Activated CD8-positive, alpha-beta T cell treated with anti-CD3 and anti-CD28 coated beads, Interleukin-2, amount 10 ng/mL, durations not matched to agents 7 days and 5 days (primary cell): ENCODE data around the gene PMAIP1. TPM values are rescaled to one million over a fixed set of nuclear protein-coding genes. Genes with fewer than 3 reads are reported as not detected.
"Not testable (repeated sequence)": the region's sequence is repeated elsewhere in the genome, so short reads cannot be mapped to it uniquely, and the experiment has no call there.

Source experiments
- ATAC-seq: fragments of 150-1000 bp; cut with Tn5 transposase; one replicate; pipeline ENCODE4 v1.10.0; 2021; ENCODE audit warnings: moderate library complexity
- CTCF ChIA-PET: fragments of 350-600 bp; sonication (Branson Sonifier 250); formaldehyde crosslinking; loops from one replicate; lab custom pipeline; 2021; ENCODE audit warnings: antibody characterized with exemption; lab: Charles Lee
- POLR2A ChIA-PET: fragments of 350-600 bp; sonication (Branson Sonifier 250); formaldehyde crosslinking; loops from one replicate; lab custom pipeline; 2021; ENCODE audit warnings: antibody characterized with exemption; lab: Charles Lee
- DNase-seq: peaks from one replicate; pipeline ENCODE4 v3.0.0-alpha.2; 2020
- H3K27ac Mint-ChIP-seq: one replicate; pipeline ENCODE4 v1.8.0; 2021; ENCODE audit warnings: mild to moderate bottlenecking, mixed read lengths
- H3K27me3 Mint-ChIP-seq: one replicate; pipeline ENCODE4 v1.8.0; 2021; ENCODE audit warnings: low read depth, mixed read lengths
- H3K36me3 Mint-ChIP-seq: one replicate; pipeline ENCODE4 v1.8.0; 2021; ENCODE audit warnings: low read depth, mixed read lengths
- H3K4me1 Mint-ChIP-seq: one replicate; pipeline ENCODE4 v1.8.0; 2021; ENCODE audit warnings: low read depth, mixed read lengths
- H3K4me3 Mint-ChIP-seq: one replicate; pipeline ENCODE4 v1.8.0; 2021; ENCODE audit warnings: mild to moderate bottlenecking, mixed read lengths
- H3K9me3 Mint-ChIP-seq: one replicate; pipeline ENCODE4 v1.8.0; 2022; ENCODE audit warnings: mixed read lengths; ENCODE audit not compliant: insufficient read depth
- total RNA-seq, 2 experiments: library from RNA; stranded (reverse); gene quantifications; one replicate each; pipeline ENCODE4 v1.2.3, GENCODE V29; 2021

Gene PMAIP1
- total RNA-seq = 10 to 100 TPM; 26.4 to 30.5 TPM

- Mint-ChIP-seq H3K4me1 (peaks cover 38% of the 10 kb centered on the region), H3K36me3 (peaks cover 38% of the 10 kb centered on the region)
- CTCF ChIA-PET = interaction anchor here (1.1 to 2.7 kb wide), 7 partner anchors 9 to 88 kb away, joined by 3 to 17 read pairs (median 5); no protein-coding TSS in a partner anchor
These were observed at the start of gene PMAIP1 for GRCh38 chr18:59899298-59900221. PMAIP1 (plus strand) TSS chr18:59899996; CDS start chr18:59900178, 182 bp downstream.

GRCh38 chr18:59851784-59852399 lies 47.9 kb upstream of the PMAIP1 start:
- ATAC-seq = no peak
- no peaks in the 10 kb centered on the region for H3K9me3 Mint-ChIP-seq
- no peaks in the 10 kb centered on the region for H3K27me3 Mint-ChIP-seq
- H3K36me3 Mint-ChIP-seq = no peaks in the 10 kb centered on the region
- H3K4me3 Mint-ChIP-seq = no peak overlapping the region
- ChIA-PET CTCF (no interaction called here), POLR2A (no interaction called here)
- no peak for DNase-seq
- H3K4me1 Mint-ChIP-seq = peaks cover 9% of the 10 kb centered on the region
- H3K27ac Mint-ChIP-seq = no peak overlapping the region

More at GRCh38 chr18:59899298-59900221, at the start of gene PMAIP1:
- POLR2A ChIA-PET = interaction anchor here (0.5 to 2.7 kb wide), 17 partner anchors 9 to 760 kb away, joined by 3 to 26 read pairs (median 6); no protein-coding TSS in a partner anchor
- ATAC-seq (peak; percentile 82), DNase-seq (peak; percentile 89)
- Mint-ChIP-seq H3K27ac (peak within 1 kb of the TSS; percentile 96), H3K9me3 (no peaks in the 10 kb centered on the region), H3K4me3 (peak within 1 kb of the TSS; percentile 95), H3K27me3 (no peaks in the 10 kb centered on the region)

GRCh38 chr18:59852548-59852947 lies 47.2 kb upstream of the PMAIP1 start:
- H3K27ac Mint-ChIP-seq = no peak overlapping the region
- H3K9me3 Mint-ChIP-seq = no peaks in the 10 kb centered on the region
- H3K4me3 Mint-ChIP-seq = no peak overlapping the region
- DNase-seq (no peak), ATAC-seq (no peak)
- ChIA-PET POLR2A (interaction anchor here (0.6 kb wide), 1 partner anchor 24 kb away, joined by 3 read pairs; no protein-coding TSS in a partner anchor), CTCF (interaction anchor here (1.6 kb wide), 1 partner anchor 15 kb away, joined by 4 read pairs; no protein-coding TSS in a partner anchor)
- peaks cover 6% of the 10 kb centered on the region for H3K4me1 Mint-ChIP-seq
- H3K27me3 Mint-ChIP-seq = no peaks in the 10 kb centered on the region
- H3K36me3 Mint-ChIP-seq = no peaks in the 10 kb centered on the region

GRCh38 chr18:59853380-59853779 lies 46.4 kb upstream of the PMAIP1 start:
- Mint-ChIP-seq H3K27me3 (no peaks in the 10 kb centered on the region), H3K36me3 (no peaks in the 10 kb centered on the region), H3K27ac (no peak overlapping the region), H3K4me1 (peaks cover 5% of the 10 kb centered on the region), H3K9me3 (no peaks in the 10 kb centered on the region), H3K4me3 (no peak overlapping the region)
- no peak for ATAC-seq
- ChIA-PET POLR2A (interaction anchor here (0.6 kb wide), 1 partner anchor 24 kb away, joined by 3 read pairs; no protein-coding TSS in a partner anchor), CTCF (interaction anchor here (1.6 kb wide), 1 partner anchor 16 kb away, joined by 4 read pairs; no protein-coding TSS in a partner anchor)
- no peak for DNase-seq

GRCh38 chr18:59853988-59854387 lies 45.8 kb upstream of the PMAIP1 start:
- DNase-seq, ATAC-seq, H3K9me3 Mint-ChIP-seq, H3K36me3 Mint-ChIP-seq, H3K27me3 Mint-ChIP-seq, POLR2A ChIA-PET, H3K27ac Mint-ChIP-seq, H3K4me3 Mint-ChIP-seq, H3K4me1 Mint-ChIP-seq: not testable (repeated sequence)
- CTCF ChIA-PET = interaction anchor here (1.6 kb wide), 1 partner anchor 16 kb away, joined by 4 read pairs; no protein-coding TSS in a partner anchor

- H3K27ac Mint-ChIP-seq = no peak overlapping the region
- CTCF ChIA-PET = interaction anchor here (1.6 kb wide), 1 partner anchor 23 kb away, joined by 3 read pairs; no protein-coding TSS in a partner anchor
- no peak for ATAC-seq
These were observed 38.8 kb upstream of the PMAIP1 start for GRCh38 chr18:59861009-59861408.

GRCh38 chr18:59861963-59862819 lies 37.6 kb upstream of the PMAIP1 start:
- Mint-ChIP-seq H3K27me3 (peaks cover 2% of the 10 kb centered on the region), H3K27ac (no peak overlapping the region), H3K36me3 (no peaks in the 10 kb centered on the region), H3K4me3 (no peak overlapping the region), H3K4me1 (no peaks in the 10 kb centered on the region), H3K9me3 (no peaks in the 10 kb centered on the region)
- ATAC-seq (no peak), DNase-seq (no peak)
- POLR2A ChIA-PET = no interaction called here
- CTCF ChIA-PET = no interaction called here

More at GRCh38 chr18:59861009-59861408, 38.8 kb upstream of the PMAIP1 start:
- DNase-seq = no peak
- Mint-ChIP-seq H3K4me1 (no peaks in the 10 kb centered on the region), H3K27me3 (no peaks in the 10 kb centered on the region), H3K4me3 (no peak overlapping the region), H3K36me3 (no peaks in the 10 kb centered on the region), H3K9me3 (no peaks in the 10 kb centered on the region)
- POLR2A ChIA-PET = no interaction called here

- Mint-ChIP-seq H3K4me3 (no peak overlapping the region), H3K9me3 (no peaks in the 10 kb centered on the region), H3K4me1 (no peaks in the 10 kb centered on the region), H3K27ac (no peak overlapping the region), H3K27me3 (peaks cover 6% of the 10 kb centered on the region), H3K36me3 (no peaks in the 10 kb centered on the region)
- ATAC-seq = no peak
- CTCF ChIA-PET = no interaction called here
- DNase-seq = no peak
- POLR2A ChIA-PET = no interaction called here
These were observed 34.4 kb upstream of the PMAIP1 start for GRCh38 chr18:59865241-59865986.

- Mint-ChIP-seq H3K27ac (no peak overlapping the region), H3K4me3 (no peak overlapping the region), H3K27me3 (peaks cover 6% of the 10 kb centered on the region), H3K9me3 (no peaks in the 10 kb centered on the region), H3K4me1 (no peaks in the 10 kb centered on the region), H3K36me3 (no peaks in the 10 kb centered on the region)
- DNase-seq = no peak
- no peak for ATAC-seq
- CTCF ChIA-PET = no interaction called here
- POLR2A ChIA-PET = no interaction called here
These were observed 33.1 kb upstream of the PMAIP1 start for GRCh38 chr18:59866551-59867269.
